Hepatocyte (in vitro differentiated cells): Measurements from ENCODE around the gene KIRREL3. TPM values are rescaled to one million over a fixed set of nuclear protein-coding genes. Genes with fewer than 3 reads are reported as not detected.

Experiments
- DNase-seq: peaks from one replicate; pipeline ENCODE4 v3.0.0-alpha.2; 2016; ENCODE audit warnings: low spot score
- H2AFZ ChIP-seq: fragments of 200-600 bp; sonication (generic); 2 replicates; pipeline ENCODE4 v1.6.0; 2016; ENCODE audit warnings: antibody characterized with exemption, mild to moderate bottlenecking
- H3K27ac ChIP-seq: fragments of 200-600 bp; sonication (generic); 2 replicates; pipeline ENCODE4 v1.5.1; 2016; ENCODE audit warnings: mild to moderate bottlenecking
- H3K27me3 ChIP-seq: fragments of 200-600 bp; sonication (generic); 2 replicates; pipeline ENCODE4 v1.6.1; 2016
- H3K36me3 ChIP-seq: fragments of 200-600 bp; sonication (generic); replicated peaks from 2 replicates; pipeline ENCODE4 v1.5.1; 2016; ENCODE audit warnings: low read depth; ENCODE audit not compliant: insufficient read depth
- H3K4me1 ChIP-seq: fragments of 200-600 bp; sonication (generic); 2 replicates; pipeline ENCODE4 v1.5.1; 2016; ENCODE audit warnings: mild to moderate bottlenecking, moderate library complexity; ENCODE audit not compliant: insufficient read depth
- H3K4me2 ChIP-seq: fragments of 200-600 bp; sonication (generic); 2 replicates; pipeline ENCODE4 v1.6.0; 2016
- H3K4me3 ChIP-seq: fragments of 200-600 bp; sonication (generic); 2 replicates; pipeline ENCODE4 v1.5.1; 2016; ENCODE audit warnings: mild to moderate bottlenecking
- H3K79me2 ChIP-seq: fragments of 200-600 bp; sonication (generic); 2 replicates; pipeline ENCODE4 v1.6.0; 2017; ENCODE audit warnings: mild to moderate bottlenecking
- H3K9me2 ChIP-seq: fragments of 200-600 bp; sonication (generic); replicated peaks from 2 replicates; pipeline ENCODE4 v1.6.0; 2017; ENCODE audit warnings: mild to moderate bottlenecking; ENCODE audit not compliant: insufficient read depth
- H3K9me3 ChIP-seq: fragments of 200-600 bp; sonication (generic); 2 replicates; pipeline ENCODE4 v1.5.1; 2016; ENCODE audit warnings: low read depth, mild to moderate bottlenecking
- H4K20me1 ChIP-seq: fragments of 200-600 bp; sonication (generic); 2 replicates; pipeline ENCODE4 v1.6.0; 2016; ENCODE audit warnings: mild to moderate bottlenecking; ENCODE audit not compliant: insufficient read depth, poor library complexity, severe bottlenecking
- CTCF ChIP-seq: fragments of 200-600 bp; sonication (generic); IDR thresholded peaks from 2 replicates; pipeline ENCODE4 v1.5.1; 2016; ENCODE audit warnings: antibody characterized with exemption, mild to moderate bottlenecking; ENCODE audit not compliant: poor library complexity
- EZH2 ChIP-seq: fragments of 200-600 bp; sonication (generic); IDR thresholded peaks from 2 replicates; pipeline ENCODE4 v1.6.1; 2016; ENCODE audit warnings: antibody characterized with exemption, mild to moderate bottlenecking, borderline replicate concordance
- EZH2phosphoT487 ChIP-seq: fragments of 200-600 bp; sonication (generic); IDR thresholded peaks from one replicate; pipeline ENCODE4 v1.6.1; 2018; ENCODE audit warnings: antibody characterized with exemption, mild to moderate bottlenecking, low read depth, moderate library complexity; ENCODE audit not compliant: unreplicated experiment, severe bottlenecking
- WGBS: methylation state at CpG from one replicate; pipeline ENCODE4 v1.1.6; 2016; ENCODE audit warnings: low lambda C conversion rate; ENCODE audit errors: missing lambda C conversion rate; 5-methylcytosine and 5-hydroxymethylcytosine counted together
- polyA plus RNA-seq: library from polyadenylated mRNA; unstranded; fragments of >200 nt; fragmentation: Nextera tagmentation; extraction: Ambion mirVana; gene quantifications from 2 replicates; pipeline ENCODE4 v1.2.1, GENCODE V29; 2016
- total RNA-seq: library from RNA; depleted of rRNA; stranded (reverse); fragments of >200 nt; gene quantifications from 2 replicates; pipeline ENCODE4 v1.2.3, GENCODE V29; 2014

KIRREL3 gene
- total and polyA plus RNA-seq, 2 experiments from 2014 or later = 0.33 to 0.86 TPM

- no peak overlapping the region for H3K27ac ChIP-seq
- no peaks in the 10 kb centered on the region for H3K9me2 ChIP-seq
- H2AFZ ChIP-seq = no peak overlapping the region
- no peak overlapping the region for H3K4me2 ChIP-seq
- H3K9me3 ChIP-seq = no peaks in the 10 kb centered on the region
- no peak for DNase-seq
- no peaks in the 10 kb centered on the region for H4K20me1 ChIP-seq
- H3K4me3 ChIP-seq = no peak overlapping the region
- H3K36me3 ChIP-seq = no peaks in the 10 kb centered on the region
- no peaks in the 10 kb centered on the region for H3K4me1 ChIP-seq
- no peaks in the 10 kb centered on the region for H3K79me2 ChIP-seq
- 84% methylated on average over 4 of the region's 4 CpGs for WGBS
- H3K27me3 ChIP-seq = peaks cover 12% of the 10 kb centered on the region
- no peak for TF ChIP-seq EZH2
- TF ChIP-seq CTCF = no peak
- no peak for TF ChIP-seq EZH2phosphoT487
Observed at GRCh38 chr11:126864934-126865333, 135.6 kb downstream of the KIRREL3 start.

GRCh38 chr11:126863294-126863997 lies 137.1 kb downstream of the KIRREL3 start:
- Histone ChIP-seq H3K36me3 (no peaks in the 10 kb centered on the region), H3K4me1 (no peaks in the 10 kb centered on the region), H3K27me3 (peaks cover 18% of the 10 kb centered on the region), H3K4me2 (no peak overlapping the region), H3K27ac (no peak overlapping the region), H4K20me1 (no peaks in the 10 kb centered on the region), H3K79me2 (no peaks in the 10 kb centered on the region), H3K4me3 (no peak overlapping the region), H3K9me2 (no peaks in the 10 kb centered on the region), H2AFZ (no peak overlapping the region), H3K9me3 (no peaks in the 10 kb centered on the region)
- no peak for DNase-seq
- TF ChIP-seq EZH2phosphoT487 = no peak
- TF ChIP-seq EZH2 = no peak
- TF ChIP-seq CTCF = no peak
- WGBS = 86% methylated on average over 8 of the region's 21 CpGs

- Histone ChIP-seq H3K36me3 (no peaks in the 10 kb centered on the region), H3K9me3 (no peaks in the 10 kb centered on the region), H2AFZ (no peak overlapping the region), H3K79me2 (no peaks in the 10 kb centered on the region), H3K4me1 (no peaks in the 10 kb centered on the region), H4K20me1 (no peaks in the 10 kb centered on the region), H3K27me3 (peaks cover 19% of the 10 kb centered on the region), H3K27ac (no peak overlapping the region), H3K4me2 (no peak overlapping the region), H3K9me2 (no peaks in the 10 kb centered on the region), H3K4me3 (no peak overlapping the region)
- no peak for DNase-seq
- TF ChIP-seq CTCF = no peak
- WGBS = 60% methylated on average over 7 of the region's 7 CpGs
Observed at GRCh38 chr11:126862664-126863243, 137.8 kb downstream of the KIRREL3 start.
